A673 (cell line): ENCODE results near the gene LAMA2.

Source experiments
- CTCF ChIP-seq: fragments of 300-800, 200-600 bp; sonication (generic); conservative IDR thresholded peaks from 2 replicates; pipeline ENCODE4 v1.5.1; 2017; ENCODE audit warnings: low read depth, mild to moderate bottlenecking, antibody characterized with exemption, low read length, moderate library complexity, mixed read lengths
- EZH2 ChIP-seq: fragments of 200-600 bp; sonication (generic); IDR thresholded peaks from 2 replicates; pipeline ENCODE4 v1.6.1; 2017; ENCODE audit warnings: borderline replicate concordance, low read depth, mild to moderate bottlenecking, mixed read lengths, antibody characterized with exemption, low read length; ENCODE audit not compliant: poor library complexity, severe bottlenecking

GRCh38 chr6:128892079-128892478, 9.1 kb downstream of the LAMA2 start:
- TF ChIP-seq CTCF (no peak), EZH2 (no peak)
